GM19193 (cell line): ENCODE data around the gene FLT3.
A peak's percentile ranks its signal among the peaks of the same experiment; 100 is the strongest.

ENCODE experiments used
- POLR2A ChIP-seq: IDR thresholded peaks from 4 replicates; pipeline ENCODE4 v1.6.1; 2011; ENCODE audit not compliant: insufficient read depth, insufficient read length; ENCODE audit errors: extremely low read depth

FLT3 gene

GRCh38 chr13:27953676-27954405 is 146.5 kb downstream of the FLT3 start:
- peak; percentile 11 for TF ChIP-seq POLR2A
